Parathyroid adenoma (tissue), 2 donors: ENCODE data around the gene ST6GALNAC1.
"Not testable (repeated sequence)": the region's sequence is repeated elsewhere in the genome, so short reads cannot be mapped to it uniquely, and the experiment has no call there.

Experiments used
- H2AFZ ChIP-seq: fragments of 300-600 bp; sonication (generic); one replicate; pipeline ENCODE4 v1.7.0; 2017; ENCODE audit warnings: antibody characterized with exemption, mild to moderate bottlenecking
- H3K27ac ChIP-seq: fragments of 300-600 bp; sonication (generic); one replicate; pipeline ENCODE4 v1.7.0; 2017
- H3K27me3 ChIP-seq: fragments of 300-600 bp; sonication (generic); one replicate; pipeline ENCODE4 v1.7.0; 2017; ENCODE audit warnings: low read length; ENCODE audit not compliant: control insufficient read depth, insufficient read depth
- H3K36me3 ChIP-seq: fragments of 300-600 bp; sonication (generic); one replicate; pipeline ENCODE4 v1.7.0; 2017; ENCODE audit warnings: low read length; ENCODE audit not compliant: control insufficient read depth, insufficient read depth
- H3K4me1 ChIP-seq: fragments of 300-600 bp; sonication (generic); one replicate; pipeline ENCODE4 v1.7.0; 2017; ENCODE audit warnings: control low read depth
- H3K4me2 ChIP-seq: fragments of 300-600 bp; sonication (generic); one replicate; pipeline ENCODE4 v1.7.0; 2017; ENCODE audit warnings: low read length
- H3K4me3 ChIP-seq: fragments of 300-600 bp; sonication (generic); one replicate; pipeline ENCODE4 v1.7.0; 2017; ENCODE audit warnings: low read depth, low read length
- H3K79me2 ChIP-seq: fragments of 300-600 bp; sonication (generic); one replicate; pipeline ENCODE4 v1.7.0; 2017; ENCODE audit warnings: control low read depth
- H3K9ac ChIP-seq: fragments of 300-600 bp; sonication (generic); one replicate; pipeline ENCODE4 v1.7.0; 2017; ENCODE audit warnings: mild to moderate bottlenecking
- H3K9me3 ChIP-seq: fragments of 300-600 bp; sonication (generic); one replicate; pipeline ENCODE4 v1.7.0; 2017; ENCODE audit warnings: low read length; ENCODE audit not compliant: control insufficient read depth
- TF ChIP-seq, protein P1 (sequence below): fragments of 300-600 bp; sonication (generic); IDR thresholded peaks from one replicate; pipeline ENCODE4 v1.7.0; 2017; ENCODE audit warnings: antibody characterized with exemption, mild to moderate bottlenecking
- donor health status: primary hyperparathyroidism.

The ST6GALNAC1 gene

GRCh38 chr17:76642032-76642561 is 1.5 kb downstream of the ST6GALNAC1 start:
- H3K36me3 ChIP-seq: no peaks in the 10 kb centered on the region
- H3K9ac ChIP-seq: no peak overlapping the region
- H3K27ac ChIP-seq: no peak overlapping the region
- no peaks in the 10 kb centered on the region for H3K4me1 ChIP-seq
- TF ChIP-seq, protein P1, sequence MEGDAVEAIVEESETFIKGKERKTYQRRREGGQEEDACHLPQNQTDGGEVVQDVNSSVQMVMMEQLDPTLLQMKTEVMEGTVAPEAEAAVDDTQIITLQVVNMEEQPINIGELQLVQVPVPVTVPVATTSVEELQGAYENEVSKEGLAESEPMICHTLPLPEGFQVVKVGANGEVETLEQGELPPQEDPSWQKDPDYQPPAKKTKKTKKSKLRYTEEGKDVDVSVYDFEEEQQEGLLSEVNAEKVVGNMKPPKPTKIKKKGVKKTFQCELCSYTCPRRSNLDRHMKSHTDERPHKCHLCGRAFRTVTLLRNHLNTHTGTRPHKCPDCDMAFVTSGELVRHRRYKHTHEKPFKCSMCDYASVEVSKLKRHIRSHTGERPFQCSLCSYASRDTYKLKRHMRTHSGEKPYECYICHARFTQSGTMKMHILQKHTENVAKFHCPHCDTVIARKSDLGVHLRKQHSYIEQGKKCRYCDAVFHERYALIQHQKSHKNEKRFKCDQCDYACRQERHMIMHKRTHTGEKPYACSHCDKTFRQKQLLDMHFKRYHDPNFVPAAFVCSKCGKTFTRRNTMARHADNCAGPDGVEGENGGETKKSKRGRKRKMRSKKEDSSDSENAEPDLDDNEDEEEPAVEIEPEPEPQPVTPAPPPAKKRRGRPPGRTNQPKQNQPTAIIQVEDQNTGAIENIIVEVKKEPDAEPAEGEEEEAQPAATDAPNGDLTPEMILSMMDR: no peak
- no peaks in the 10 kb centered on the region for H3K9me3 ChIP-seq
- no peaks in the 10 kb centered on the region for H3K79me2 ChIP-seq
- no peaks in the 10 kb centered on the region for H3K27me3 ChIP-seq
- H2AFZ ChIP-seq: no peak overlapping the region
- H3K4me2 ChIP-seq: no peak overlapping the region
- no peak overlapping the region for H3K4me3 ChIP-seq

- H3K4me1 ChIP-seq: no peaks in the 10 kb centered on the region
- no peaks in the 10 kb centered on the region for H3K36me3 ChIP-seq
- H3K9me3 ChIP-seq: no peaks in the 10 kb centered on the region
- no peak overlapping the region for H3K4me3 ChIP-seq
- H3K9ac ChIP-seq: no peak overlapping the region
- no peak overlapping the region for H3K27ac ChIP-seq
- H2AFZ ChIP-seq: no peak overlapping the region
- TF ChIP-seq, protein P1: no peak
- peak overlapping the region; percentile 68 for H3K4me2 ChIP-seq
- no peaks in the 10 kb centered on the region for H3K27me3 ChIP-seq
- H3K79me2 ChIP-seq: no peaks in the 10 kb centered on the region
These were observed 2.1 kb downstream of the ST6GALNAC1 start for GRCh38 chr17:76641501-76641900.

DNA sequence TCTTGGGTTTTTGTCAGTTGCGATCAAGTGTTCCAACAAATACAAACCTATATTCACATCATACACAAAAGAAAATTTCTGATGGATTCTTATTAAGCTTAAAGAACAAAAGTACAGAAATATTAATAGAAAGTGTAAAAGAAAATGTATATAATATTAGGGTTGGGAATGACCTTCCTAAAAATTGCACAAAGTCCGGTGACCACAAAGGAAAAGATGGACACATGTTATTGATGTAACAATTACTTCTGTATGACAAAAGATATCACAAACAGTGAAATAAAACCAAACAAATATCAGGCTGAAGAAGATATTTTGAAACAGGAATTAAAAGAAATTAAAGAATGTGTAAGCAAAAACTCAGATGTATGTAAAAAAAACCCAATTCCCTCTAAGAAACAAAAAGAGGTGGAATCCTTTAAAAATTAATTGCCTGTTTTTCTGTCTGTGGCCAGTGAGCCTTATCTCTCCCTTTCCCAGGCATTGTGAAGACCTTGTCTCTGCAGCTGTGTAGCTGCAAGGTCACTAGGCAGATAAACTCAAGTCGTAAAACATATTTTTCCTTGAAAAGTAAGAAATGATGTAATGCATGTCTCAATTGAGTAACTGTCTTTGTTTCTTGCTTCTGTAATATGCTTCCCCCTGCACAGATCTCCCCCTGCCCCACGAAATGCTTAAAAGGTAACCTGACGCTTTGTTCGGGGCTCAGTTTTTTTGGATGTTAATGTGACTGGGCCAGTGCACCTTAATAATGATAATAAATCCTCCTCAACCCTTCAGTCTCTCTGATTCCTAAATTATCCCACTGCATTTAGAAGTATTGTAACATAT is 2.8 kb downstream of the ST6GALNAC1 start:
- Histone ChIP-seq H3K4me2 (peak overlapping the region; percentile 68), H3K4me1 (no peaks in the 10 kb centered on the region), H2AFZ (no peak overlapping the region), H3K79me2 (no peaks in the 10 kb centered on the region), H3K36me3 (no peaks in the 10 kb centered on the region), H3K9me3 (no peaks in the 10 kb centered on the region), H3K4me3 (peak overlapping the region; percentile 11), H3K27me3 (no peaks in the 10 kb centered on the region), H3K9ac (no peak overlapping the region), H3K27ac (no peak overlapping the region)
- TF ChIP-seq, protein P1: no peak

DNA sequence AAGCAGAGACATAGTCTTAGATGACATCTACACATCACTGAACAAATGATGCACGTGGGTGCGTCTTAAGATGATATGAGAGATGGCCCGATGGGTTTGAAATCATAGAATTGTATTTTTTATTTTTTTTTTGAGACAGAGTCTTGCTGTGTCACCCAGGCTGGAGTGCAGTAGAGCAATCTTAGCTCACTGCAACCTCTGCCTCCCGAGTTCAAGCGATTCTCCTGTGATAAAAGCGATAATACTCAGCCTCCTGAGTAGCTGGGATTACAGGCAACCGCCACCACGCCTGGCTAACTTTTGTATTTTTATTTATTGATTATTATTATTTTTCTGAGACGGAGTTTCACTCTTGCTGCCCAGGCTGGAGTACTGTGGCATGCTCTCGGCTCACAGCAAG is 5.3 kb downstream of the ST6GALNAC1 start:
- TF ChIP-seq, protein P1: no peak
- no peak overlapping the region for H3K9ac ChIP-seq

DNA sequence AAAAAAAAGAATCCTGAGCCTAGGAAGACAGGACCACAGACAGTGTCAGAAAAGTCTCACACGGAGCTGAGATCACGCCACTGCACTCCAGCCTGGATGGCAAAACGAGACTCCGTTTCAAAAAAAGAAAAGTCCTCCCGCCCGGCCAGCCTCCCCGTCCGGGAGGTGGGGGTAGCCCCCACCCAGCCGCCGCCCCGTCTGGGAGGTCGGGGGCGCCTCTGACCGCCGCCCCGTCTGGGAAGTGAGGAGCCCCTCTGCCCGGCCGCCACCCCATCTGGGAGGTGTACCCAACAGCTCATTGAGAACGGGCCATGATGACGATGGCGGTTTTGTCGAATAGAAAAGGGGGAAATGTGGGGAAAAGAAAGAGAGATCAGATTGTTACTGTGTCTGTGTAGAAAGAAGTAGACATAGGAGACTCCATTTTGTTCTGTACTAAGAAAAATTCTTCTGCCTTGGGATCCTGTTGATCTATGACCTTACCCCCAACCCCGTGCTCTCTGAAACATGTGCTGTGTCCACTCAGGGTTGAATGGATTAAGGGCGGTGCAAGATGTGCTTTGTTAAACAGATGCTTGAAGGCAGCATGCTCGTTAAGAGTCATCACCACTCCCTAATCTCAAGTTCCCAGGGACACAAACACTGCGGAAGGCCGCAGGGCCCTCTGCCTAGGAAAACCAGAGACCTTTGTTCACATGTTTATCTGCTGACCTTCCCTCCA is 6.9 kb downstream of the ST6GALNAC1 start:
- H3K9ac ChIP-seq, H3K4me1 ChIP-seq, H3K4me2 ChIP-seq, H3K9me3 ChIP-seq, H3K79me2 ChIP-seq, H3K27ac ChIP-seq, H3K4me3 ChIP-seq, H3K36me3 ChIP-seq, H2AFZ ChIP-seq, H3K27me3 ChIP-seq: not testable (repeated sequence)

More for the DNA sequence above, 5.3 kb downstream of the ST6GALNAC1 start:
- H3K4me2 ChIP-seq: no peak overlapping the region
- no peaks in the 10 kb centered on the region for H3K9me3 ChIP-seq
- no peak overlapping the region for H3K27ac ChIP-seq
- no peak overlapping the region for H3K4me3 ChIP-seq
- no peak overlapping the region for H2AFZ ChIP-seq
- H3K36me3 ChIP-seq: no peaks in the 10 kb centered on the region
- no peaks in the 10 kb centered on the region for H3K27me3 ChIP-seq
- no peaks in the 10 kb centered on the region for H3K79me2 ChIP-seq
- H3K4me1 ChIP-seq: no peaks in the 10 kb centered on the region
